SU-DHL-6 (cell line): ENCODE results near the gene RASGRP3.

Source experiments
- EZH2phosphoT487 ChIP-seq: fragments of 200-600 bp; sonication (generic), shearing (Covaris generic); conservative IDR thresholded peaks from 2 replicates; pipeline ENCODE4 v1.6.1; 2018; ENCODE audit warnings: mild to moderate bottlenecking, antibody characterized with exemption, low read length, moderate library complexity, mixed read lengths
- TF ChIP-seq, protein P1 (sequence below): fragments of 200-600 bp; sonication (generic); IDR thresholded peaks from one replicate; pipeline ENCODE4 v1.5.1; 2017; ENCODE audit warnings: antibody characterized with exemption, mild to moderate bottlenecking, low read length, moderate library complexity; ENCODE audit not compliant: insufficient read depth, poor library complexity, severe bottlenecking

DNA sequence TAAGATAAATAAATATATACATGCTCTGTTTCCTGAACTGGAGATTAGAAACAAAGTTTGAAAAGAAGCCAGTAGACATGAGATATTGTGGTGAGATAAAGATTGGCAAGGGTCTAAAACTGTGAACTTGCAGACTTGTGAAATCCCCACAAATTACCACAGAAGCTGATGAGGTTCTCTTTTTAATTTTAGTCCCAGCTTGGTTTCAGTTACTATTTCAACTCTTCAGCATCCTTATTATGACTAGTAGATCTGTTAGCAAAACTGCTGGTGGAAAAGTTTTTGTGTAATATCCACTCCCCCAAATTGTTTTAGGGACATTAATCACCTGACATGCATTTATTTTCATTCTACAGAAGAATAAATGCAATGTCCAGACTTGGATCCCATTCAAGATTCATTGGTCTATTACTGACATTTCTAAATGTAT is 20.8 kb downstream of the RASGRP3 start:
- TF ChIP-seq, protein P1, sequence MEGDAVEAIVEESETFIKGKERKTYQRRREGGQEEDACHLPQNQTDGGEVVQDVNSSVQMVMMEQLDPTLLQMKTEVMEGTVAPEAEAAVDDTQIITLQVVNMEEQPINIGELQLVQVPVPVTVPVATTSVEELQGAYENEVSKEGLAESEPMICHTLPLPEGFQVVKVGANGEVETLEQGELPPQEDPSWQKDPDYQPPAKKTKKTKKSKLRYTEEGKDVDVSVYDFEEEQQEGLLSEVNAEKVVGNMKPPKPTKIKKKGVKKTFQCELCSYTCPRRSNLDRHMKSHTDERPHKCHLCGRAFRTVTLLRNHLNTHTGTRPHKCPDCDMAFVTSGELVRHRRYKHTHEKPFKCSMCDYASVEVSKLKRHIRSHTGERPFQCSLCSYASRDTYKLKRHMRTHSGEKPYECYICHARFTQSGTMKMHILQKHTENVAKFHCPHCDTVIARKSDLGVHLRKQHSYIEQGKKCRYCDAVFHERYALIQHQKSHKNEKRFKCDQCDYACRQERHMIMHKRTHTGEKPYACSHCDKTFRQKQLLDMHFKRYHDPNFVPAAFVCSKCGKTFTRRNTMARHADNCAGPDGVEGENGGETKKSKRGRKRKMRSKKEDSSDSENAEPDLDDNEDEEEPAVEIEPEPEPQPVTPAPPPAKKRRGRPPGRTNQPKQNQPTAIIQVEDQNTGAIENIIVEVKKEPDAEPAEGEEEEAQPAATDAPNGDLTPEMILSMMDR: no peak
- no peak for TF ChIP-seq EZH2phosphoT487
